ENCODE results near the gene ZSCAN25.

DNA sequence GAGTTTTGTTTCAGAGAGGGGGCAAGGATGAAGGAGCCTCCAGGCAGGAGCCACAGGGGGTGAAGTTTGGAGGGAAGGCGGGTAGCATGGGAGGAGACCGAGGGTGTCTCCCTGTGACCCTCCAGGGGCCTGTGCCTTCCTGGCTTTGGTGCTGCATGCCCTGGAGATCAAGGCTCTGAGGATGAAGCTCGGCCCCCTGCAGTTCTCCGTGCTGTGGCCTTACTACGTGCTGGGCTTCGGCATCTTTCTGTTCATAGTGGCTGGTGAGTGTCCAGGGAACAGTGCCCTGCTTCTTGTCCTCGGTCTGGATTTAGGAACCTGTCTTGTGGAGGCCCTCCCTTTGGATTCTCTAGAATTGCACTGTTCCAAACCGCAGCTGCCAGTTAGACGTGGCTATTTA lies 9.2 kb upstream of the ZSCAN25 start:
- TF ChIP-seq POLR2AphosphoS5 (IDR thresholded peaks at IDR 0.05; ENCODE audit: low read depth, low read length) = no peak
- TF ChIP-seq POLR2A (IDR thresholded peaks at IDR 0.05; ENCODE audit: low read depth, low read length) = no peak

Measured in GM12892 (cell line).